Spleen (tissue), 7 donors: Measurements from ENCODE around the gene SGIP1.

Experiments used
- CTCF ChIP-seq, 11 experiments: fragments of 200-600 bp in 7 of 11; fragments of 450-650 bp in 4 of 11; sonication (generic) in 4 of 11; IDR thresholded peaks in 8 of 11; conservative IDR thresholded peaks in 3 of 11; 1 replicate in 7 of 11; 2 replicates in 4 of 11; pipeline versions ENCODE4 v1.4.0 to v1.8.0; 2016 to 2021; ENCODE audit warnings: antibody characterized with exemption in 11 of 11, inconsistent platforms in 4 of 11, mild to moderate bottlenecking in 1 of 11
- POLR2A ChIP-seq, 3 donors: fragments of 450-650 bp; IDR thresholded peaks; one replicate each; pipeline ENCODE4 v1.5.1; 2017; ENCODE audit warnings: antibody characterized with exemption in 3 of 3, mild to moderate bottlenecking in 1 of 3
- POLR2AphosphoS5 ChIP-seq, 3 donors: sonication (generic); formaldehyde crosslinking; IDR thresholded peaks; one replicate each; pipeline ENCODE4 v1.5.1; 2017; ENCODE audit warnings: antibody characterized with exemption in 3 of 3
- donor health status: DM: no; HTN: no; CAD: no; lungs with moderate emphysema.
- donor health status: DM: no; HTN: no; CAD: no.
- donor health status: DM: no; HTN: no; CAD: no.

DNA sequence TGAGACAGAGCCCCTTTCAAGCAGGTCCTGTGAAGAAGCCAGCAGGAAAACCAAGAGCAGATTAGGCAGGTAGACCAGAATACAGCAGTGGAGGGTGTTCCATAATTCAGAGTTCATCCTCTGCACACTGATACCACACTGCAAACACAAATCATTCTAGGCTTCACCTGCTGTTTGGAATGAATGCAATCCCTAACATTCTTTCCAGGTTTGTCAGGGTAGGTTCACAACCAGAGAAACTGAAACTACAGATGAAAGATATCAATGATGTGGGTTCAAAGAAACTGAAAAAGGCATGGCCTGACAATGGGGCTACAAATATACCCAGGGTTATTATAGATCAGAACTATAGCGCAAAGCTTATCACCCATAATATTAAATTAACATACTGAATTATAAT, 8.9 kb upstream of the SGIP1 start:
- no peak for TF ChIP-seq CTCF (IDR thresholded peaks at IDR 0.05 in 8 of 11, conservative IDR thresholded peaks at IDR 0.05 in 3 of 11)
- TF ChIP-seq POLR2A (IDR thresholded peaks at IDR 0.05), result no peak
- TF ChIP-seq POLR2AphosphoS5 (IDR thresholded peaks at IDR 0.05), result no peak
